SK-N-SH treated with all-trans-retinoic acid at 6 μM for 48 hours (cell line): ENCODE measurements around the gene GRAP2.

Experiments used
- CSDC2 ChIP-seq: fragments of 250-450 bp; sonication (Bioruptor Pico); IDR thresholded peaks from 2 replicates; pipeline ENCODE4 v1.5.0; 2020; ENCODE audit warnings: mild to moderate bottlenecking, moderate library complexity
- OSR1 ChIP-seq: fragments of 250-450 bp; sonication (Bioruptor Pico); IDR thresholded peaks from 2 replicates; pipeline ENCODE4 v1.8.0; 2022; ENCODE audit warnings: moderate library complexity, mild to moderate bottlenecking, inconsistent platforms
- PPARA ChIP-seq: fragments of 250-450 bp; sonication (Bioruptor Pico); IDR thresholded peaks from 2 replicates; pipeline ENCODE4 v1.5.0; 2020; ENCODE audit warnings: mild to moderate bottlenecking, borderline replicate concordance
- SNAI2 ChIP-seq: fragments of 250-450 bp; sonication (Bioruptor Pico); IDR thresholded peaks from 2 replicates; pipeline ENCODE4 v1.5.0; 2020; ENCODE audit warnings: mild to moderate bottlenecking, moderate library complexity
- TOX ChIP-seq: fragments of 250-450 bp; sonication (Bioruptor Pico); IDR thresholded peaks from 2 replicates; pipeline ENCODE4 v1.8.0; 2021; ENCODE audit warnings: mild to moderate bottlenecking, moderate library complexity, borderline replicate concordance
- TF ChIP-seq, protein P1 (sequence below): fragments of 250-450 bp; sonication (Bioruptor Pico); IDR thresholded peaks from 2 replicates; pipeline ENCODE4 v1.8.0; 2020; ENCODE audit warnings: mild to moderate bottlenecking, moderate library complexity, borderline replicate concordance
- TF ChIP-seq, protein P2 (sequence below): fragments of 250-450 bp; sonication (Bioruptor Pico); IDR thresholded peaks from 2 replicates; pipeline ENCODE4 v1.5.1; 2020; ENCODE audit warnings: low read depth, mild to moderate bottlenecking, moderate library complexity

- TF ChIP-seq, protein P1, sequence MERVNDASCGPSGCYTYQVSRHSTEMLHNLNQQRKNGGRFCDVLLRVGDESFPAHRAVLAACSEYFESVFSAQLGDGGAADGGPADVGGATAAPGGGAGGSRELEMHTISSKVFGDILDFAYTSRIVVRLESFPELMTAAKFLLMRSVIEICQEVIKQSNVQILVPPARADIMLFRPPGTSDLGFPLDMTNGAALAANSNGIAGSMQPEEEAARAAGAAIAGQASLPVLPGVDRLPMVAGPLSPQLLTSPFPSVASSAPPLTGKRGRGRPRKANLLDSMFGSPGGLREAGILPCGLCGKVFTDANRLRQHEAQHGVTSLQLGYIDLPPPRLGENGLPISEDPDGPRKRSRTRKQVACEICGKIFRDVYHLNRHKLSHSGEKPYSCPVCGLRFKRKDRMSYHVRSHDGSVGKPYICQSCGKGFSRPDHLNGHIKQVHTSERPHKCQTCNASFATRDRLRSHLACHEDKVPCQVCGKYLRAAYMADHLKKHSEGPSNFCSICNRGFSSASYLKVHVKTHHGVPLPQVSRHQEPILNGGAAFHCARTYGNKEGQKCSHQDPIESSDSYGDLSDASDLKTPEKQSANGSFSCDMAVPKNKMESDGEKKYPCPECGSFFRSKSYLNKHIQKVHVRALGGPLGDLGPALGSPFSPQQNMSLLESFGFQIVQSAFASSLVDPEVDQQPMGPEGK (CRISPR knock-in tag) = no peak
- TF ChIP-seq PPARA = no peak
- TF ChIP-seq CSDC2 = no peak
- TF ChIP-seq SNAI2 = no peak
- TF ChIP-seq OSR1 = no peak
- TF ChIP-seq TOX (CRISPR knock-in tag) = no peak
- TF ChIP-seq, protein P2, sequence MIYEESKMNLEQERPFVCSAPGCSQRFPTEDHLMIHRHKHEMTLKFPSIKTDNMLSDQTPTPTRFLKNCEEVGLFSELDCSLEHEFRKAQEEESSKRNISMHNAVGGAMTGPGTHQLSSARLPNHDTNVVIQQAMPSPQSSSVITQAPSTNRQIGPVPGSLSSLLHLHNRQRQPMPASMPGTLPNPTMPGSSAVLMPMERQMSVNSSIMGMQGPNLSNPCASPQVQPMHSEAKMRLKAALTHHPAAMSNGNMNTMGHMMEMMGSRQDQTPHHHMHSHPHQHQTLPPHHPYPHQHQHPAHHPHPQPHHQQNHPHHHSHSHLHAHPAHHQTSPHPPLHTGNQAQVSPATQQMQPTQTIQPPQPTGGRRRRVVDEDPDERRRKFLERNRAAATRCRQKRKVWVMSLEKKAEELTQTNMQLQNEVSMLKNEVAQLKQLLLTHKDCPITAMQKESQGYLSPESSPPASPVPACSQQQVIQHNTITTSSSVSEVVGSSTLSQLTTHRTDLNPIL (CRISPR knock-in tag) = no peak
Measured at GRCh38 chr22:39994566-39995392, 93.9 kb downstream of the GRAP2 start, which contains the start of gene FAM83F.
